IPS DF 4.7 (cell line): ENCODE measurements around the gene ANKRD13A.
"Not testable (repeated sequence)": the region's sequence is repeated elsewhere in the genome, so short reads cannot be mapped to it uniquely, and the experiment has no call there.

ENCODE experiments used
- DNase-seq: peaks from one replicate; pipeline ENCODE4 v3.0.0-alpha.2; 2013; ENCODE audit warnings: low spot score; ENCODE audit errors: extremely low read depth

Gene ANKRD13A

DNA sequence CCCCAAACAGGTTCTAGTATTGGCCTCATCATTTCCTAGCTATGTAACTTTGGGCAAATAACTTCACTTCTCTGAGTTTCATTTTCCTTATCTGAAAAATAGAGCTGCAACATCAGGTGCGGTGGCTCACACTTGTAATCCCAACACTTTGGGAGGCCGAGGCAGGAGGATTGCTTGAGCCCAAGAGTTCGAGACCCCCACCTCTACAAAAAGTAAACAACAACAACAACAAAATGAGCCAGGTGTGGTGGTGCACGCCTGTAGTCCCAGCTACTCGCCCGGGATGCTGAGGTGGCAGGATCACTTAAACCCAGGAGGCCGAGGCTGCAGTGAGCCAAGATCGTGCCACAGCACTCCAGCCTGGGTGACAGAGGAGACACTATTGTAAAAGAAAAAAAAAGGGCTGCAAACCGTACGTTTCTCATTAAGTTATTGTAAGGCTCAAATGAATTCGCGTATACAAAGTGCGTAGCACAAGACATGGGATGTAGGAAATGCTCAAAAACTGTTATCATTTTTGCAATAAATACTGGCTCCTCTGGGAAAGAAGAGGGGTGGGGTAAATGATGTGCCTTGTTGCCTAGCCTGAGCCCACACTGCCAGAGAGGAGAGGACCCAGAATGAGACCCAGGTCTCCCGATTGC, 48.2 kb downstream of the ANKRD13A start:
- no peak for DNase-seq

DNA sequence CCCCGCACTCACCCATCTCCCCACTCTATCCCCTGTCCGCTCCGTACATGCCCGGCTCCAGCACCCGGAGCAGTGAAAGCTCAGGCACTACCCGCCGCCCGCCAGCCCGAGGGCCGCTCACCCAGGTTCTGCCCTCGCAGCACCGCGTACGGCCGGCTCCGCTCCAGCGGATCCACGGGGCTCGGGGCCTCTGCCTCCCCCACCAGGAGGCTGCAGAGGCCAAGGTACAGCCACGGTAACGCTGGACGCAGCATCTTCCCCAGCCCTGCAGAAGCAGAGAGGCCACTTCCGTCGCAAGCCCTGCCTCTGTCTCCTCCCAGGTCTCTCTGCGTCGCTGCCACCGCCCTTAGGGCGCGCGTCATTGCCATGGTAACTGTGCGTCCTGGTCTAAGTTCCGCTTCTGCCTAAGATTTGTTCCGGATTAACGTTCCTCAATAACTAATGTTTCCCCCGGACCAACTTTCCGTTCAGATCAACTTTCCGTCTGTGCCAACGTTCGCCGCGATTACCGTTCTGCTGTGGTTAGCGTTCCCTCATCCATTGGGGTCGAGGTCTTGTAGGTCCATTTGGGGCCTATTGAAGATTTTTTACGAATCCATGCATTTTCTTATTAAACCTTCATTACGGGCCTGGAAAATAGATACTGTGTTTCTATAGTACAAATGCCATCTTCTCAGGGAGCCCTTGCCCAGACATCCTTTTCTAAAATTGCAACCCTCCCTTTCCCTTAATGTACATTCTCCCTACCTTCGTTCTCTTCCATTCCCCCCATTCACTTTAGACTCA, 49.2 kb downstream of the ANKRD13A start, which contains the start of gene C12orf76:
Gene C12orf76 (minus strand): TSS at position 281 of the 786 bp plus-strand sequence. CDS start 27 bp downstream, at position 254.
- DNase-seq: peak; percentile 95

DNA sequence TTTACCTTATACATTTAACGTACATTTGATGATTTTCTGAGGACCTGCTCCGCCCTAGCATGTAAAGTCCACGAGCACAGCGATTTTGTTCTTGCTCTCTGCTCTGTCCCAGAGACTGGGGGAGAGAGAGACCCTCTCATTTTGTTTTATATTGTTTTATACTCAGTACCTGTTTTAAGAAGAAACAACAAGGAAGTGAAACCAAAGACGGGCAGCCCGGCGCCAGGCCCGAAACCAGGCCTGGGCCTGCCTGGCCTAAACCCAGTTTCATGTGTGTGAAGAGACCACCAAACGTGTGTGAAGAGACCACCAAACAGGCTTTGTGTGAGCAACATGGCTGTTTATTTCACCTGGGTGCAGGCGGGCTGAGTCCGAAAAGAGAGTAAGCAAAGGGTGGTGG, 49.8 kb downstream of the ANKRD13A start:
- DNase-seq: not testable (repeated sequence)

DNA sequence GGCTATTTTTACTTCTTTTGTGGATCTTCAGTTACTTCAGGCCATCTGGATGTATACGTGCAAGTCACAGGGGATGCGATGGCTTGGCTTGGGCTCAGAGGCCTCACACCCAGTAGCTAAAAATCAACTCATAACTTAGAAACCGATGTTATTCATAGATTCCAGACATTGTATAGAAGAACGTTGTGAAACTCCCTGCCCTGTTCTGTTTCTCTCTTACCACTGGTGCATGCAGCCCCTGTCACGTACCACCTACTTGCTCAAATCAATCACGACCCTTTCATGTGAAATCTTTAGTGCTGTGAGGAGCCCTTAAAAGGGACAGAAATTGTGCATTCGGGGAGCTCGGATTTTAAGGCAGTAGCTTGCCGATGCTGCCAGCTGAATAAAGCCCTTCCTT, 50.4 kb downstream of the ANKRD13A start:
- not testable (repeated sequence) for DNase-seq

DNA sequence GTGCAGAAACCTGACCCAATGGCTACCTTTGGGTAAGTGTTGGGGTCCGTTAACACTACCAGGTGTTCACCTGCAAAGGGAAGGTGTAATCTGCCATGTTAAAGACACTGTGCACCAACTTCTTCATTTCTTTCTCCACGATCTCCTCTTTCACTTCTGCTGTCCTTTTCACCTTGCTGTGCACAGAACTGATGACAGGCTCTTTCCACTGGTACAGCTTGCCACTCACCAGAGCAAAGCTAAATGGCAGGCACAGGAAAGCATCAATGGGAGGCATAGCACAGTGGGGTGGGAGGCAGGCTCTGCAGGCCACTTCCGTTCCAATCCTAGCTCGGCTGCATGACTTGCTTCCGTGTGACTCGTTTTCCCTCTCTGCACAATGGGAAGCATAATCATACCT, 51.7 kb downstream of the ANKRD13A start:
- DNase-seq: no peak

DNA sequence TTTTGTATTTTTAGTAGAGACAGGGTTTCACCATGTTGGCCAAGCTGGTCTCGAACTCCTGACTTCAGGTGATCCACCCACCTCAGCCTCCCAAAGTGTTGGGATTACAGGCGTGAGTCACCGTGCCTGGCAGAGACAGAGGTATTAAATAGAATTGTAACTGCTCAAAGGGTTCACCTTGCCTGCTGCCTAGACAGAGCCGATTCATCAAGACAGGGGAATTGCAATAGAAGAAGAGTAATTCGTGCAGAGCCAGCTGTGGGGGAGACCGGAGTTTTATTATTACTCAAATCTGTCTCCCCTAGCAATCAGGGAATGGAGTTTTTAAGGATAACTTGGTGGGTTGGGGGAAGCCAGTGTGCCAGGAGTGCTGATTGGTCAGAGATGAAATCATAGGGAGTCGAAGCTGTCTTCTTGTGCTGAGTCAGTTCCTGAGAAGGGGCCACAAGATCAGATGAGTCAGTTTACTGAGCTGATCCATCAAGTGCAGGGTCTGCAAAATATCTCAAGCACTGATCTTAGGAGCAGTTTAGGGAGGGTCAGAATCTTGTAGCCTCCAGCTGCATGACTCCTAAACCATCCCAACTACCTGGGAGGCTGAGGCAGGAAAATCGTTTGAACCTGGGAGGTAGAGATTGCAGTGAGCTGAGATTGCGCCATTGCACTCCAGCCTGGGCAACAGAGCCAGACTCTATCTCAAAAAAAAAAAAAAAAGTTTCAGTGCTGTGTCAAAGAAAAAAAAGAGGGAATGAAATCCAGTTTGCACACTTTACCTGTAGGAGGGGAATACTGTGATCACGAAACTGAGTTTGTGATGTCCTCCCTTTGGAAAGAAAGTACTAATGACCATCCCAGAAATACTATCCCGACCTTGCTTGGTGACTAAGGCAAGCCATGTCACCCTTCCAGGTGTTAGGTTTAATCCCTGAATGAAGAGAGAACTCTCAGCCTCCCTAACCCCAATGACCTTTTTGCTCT, 56.4 kb downstream of the ANKRD13A start:
- not testable (repeated sequence) for DNase-seq

DNA sequence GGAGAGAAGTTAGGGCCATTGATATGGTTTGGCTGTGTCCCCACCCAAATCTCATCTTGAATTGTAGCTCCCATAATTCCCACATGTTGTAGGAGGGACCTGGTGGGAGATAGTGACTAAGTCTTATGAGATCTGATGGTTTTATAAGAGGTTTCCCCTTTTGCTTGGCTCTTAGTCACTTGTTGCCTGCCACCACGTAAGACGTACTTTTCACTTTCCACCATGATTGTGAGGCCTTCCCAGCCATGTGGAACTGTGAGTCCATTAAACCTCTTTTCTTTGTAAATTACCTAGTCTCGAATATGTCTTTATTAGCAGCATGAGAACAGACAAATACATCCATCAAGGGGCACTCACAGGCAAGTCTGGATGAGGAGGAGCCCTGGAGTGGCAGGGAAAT, 57.4 kb downstream of the ANKRD13A start:
- DNase-seq: not testable (repeated sequence)

DNA sequence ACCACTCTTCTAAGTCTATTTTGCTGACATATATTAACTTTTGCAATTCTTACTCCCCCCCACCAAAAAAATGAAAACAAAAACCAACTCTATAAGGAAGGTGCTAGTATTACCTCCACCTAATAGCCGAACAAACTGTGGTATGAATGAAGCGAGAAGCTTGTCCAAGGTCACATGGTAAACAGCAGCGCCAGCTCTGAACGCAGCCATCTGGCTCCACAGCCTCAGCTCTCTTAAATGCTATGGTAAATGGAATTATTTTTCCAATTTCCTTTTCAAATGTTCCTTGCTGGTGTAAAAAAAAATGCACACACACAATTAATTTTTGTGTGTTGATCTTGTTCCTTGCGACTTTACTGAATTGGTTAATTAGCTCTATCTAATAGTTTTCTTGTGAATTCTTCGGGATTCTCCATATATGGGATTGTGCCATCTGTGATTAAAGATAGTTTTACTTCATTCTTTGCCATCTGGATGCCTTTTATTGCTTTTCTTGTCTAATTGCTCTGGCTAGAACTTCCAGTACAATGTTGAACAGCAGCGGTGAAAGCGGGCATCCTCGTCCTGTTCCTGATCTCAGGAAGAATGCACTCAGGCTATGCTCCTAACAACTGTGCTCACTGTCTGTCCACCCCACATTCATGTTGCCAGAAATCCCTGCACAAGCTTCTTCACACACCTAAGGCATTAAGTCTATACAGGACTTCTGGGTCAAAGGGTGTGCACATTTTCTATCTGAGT, 59.8 kb downstream of the ANKRD13A start:
- no peak for DNase-seq

DNA sequence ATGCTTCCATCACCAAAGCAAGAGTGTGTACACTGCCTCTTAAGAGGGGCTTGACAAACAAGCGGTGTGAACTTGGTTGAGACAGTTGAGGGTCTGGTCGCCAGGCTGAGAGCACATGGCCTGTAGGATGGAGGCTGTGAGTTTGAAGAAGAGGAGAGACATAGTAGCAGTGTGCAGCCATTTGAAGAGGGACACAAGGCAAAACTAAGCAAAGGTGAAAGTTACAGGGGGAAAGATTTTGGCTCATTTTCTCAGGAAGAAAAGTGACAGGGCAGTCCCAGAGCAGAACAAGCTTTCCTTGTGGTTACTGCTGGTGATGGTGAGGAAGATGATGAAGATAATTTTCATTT, 60.4 kb downstream of the ANKRD13A start:
- no peak for DNase-seq

DNA sequence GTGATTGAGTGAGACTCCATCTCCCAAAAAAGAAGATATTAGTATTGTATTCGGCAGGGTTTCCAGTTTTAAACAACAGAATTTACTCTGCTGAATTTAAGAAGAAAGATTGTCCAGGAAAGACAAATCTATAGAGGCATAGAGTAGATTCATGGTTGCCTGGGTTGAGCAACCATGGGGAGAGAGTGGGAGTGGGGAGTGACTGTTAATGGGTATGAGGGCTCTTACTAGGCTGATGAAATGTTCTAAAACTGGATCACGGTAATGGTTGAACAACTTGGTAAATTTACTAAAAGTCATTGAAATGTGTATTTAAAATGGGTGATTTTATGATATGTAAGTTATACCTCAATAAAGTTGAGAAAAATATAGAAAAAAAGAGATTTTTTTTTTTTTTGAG, 63.0 kb downstream of the ANKRD13A start:
- no peak for DNase-seq

DNA sequence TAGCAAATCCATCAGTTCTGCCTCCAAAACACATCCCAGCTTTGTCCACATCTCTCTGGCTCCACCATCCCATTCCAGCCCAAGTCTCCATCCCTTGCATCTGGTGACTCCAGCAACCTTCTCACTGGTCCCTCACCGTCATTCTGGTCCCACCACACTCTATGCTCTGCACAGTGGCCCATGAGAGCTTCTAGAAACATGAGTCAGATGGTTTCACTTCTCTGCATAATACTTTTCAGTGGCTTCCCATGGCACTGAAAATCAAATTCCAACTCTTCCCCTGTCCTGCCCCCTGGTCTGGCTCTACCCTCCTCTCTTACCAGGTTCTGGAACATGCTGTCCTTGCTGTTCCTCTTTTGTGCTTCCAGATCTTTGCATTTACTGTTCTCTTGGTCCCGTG, 66.3 kb downstream of the ANKRD13A start:
- DNase-seq: no peak

DNA sequence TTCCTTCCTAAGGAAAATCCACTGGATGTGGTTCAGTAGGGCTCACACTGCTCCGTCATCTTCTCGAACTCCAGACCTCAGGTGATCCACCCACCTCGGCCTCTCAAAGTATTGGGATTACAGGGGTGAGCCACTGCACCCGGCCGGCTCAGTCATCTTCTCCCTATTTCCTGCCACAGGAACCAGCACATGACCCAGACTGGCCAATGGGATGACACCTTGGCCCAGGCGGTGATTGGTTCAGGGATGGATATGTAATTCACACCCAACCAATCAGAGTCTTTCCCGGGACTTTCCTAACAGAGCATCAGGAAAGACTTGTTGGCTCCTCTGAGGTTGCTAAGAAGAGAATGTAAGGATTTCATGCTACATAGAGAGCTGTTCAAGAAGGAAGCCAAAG, 68.3 kb downstream of the ANKRD13A start:
- DNase-seq: no peak

DNA sequence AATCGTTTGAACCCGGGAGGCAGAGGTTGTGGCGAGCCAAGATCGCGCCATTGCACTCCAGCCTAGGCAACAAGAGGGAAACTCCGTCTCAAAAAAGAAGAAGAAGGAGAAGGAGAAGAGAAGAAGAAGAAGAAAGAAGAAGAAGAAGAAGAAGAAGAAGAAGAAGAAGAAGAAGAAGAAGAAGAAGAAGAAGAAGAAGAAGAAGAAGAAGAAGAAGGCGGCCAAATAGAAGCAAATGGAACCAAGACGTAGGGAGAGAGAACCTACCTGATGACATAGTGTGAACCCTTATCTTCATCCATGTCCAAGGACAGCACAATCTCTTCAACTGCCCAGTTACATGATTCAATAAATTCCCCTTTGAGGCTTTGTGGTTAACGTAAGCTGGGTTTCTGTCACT, 68.9 kb downstream of the ANKRD13A start:
- not testable (repeated sequence) for DNase-seq

DNA sequence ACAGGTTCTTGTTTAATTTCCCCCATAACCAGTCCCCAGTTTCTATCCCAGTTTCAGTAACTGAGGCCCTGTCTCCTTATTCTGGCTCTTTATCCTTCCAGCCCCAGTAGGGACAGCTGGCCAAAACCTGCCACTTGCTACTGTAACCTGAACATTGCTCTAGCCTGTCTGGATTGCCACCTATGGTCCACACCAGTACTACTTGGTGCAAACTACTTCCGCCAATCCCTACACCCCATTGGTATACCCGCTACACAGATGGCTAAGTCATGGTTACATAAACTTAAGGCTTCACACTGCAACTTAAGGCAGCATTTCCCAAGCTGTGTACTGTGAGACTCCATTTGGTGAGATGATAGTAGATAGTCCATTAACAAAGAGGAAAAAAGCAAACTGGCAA, 69.4 kb downstream of the ANKRD13A start:
- no peak for DNase-seq

DNA sequence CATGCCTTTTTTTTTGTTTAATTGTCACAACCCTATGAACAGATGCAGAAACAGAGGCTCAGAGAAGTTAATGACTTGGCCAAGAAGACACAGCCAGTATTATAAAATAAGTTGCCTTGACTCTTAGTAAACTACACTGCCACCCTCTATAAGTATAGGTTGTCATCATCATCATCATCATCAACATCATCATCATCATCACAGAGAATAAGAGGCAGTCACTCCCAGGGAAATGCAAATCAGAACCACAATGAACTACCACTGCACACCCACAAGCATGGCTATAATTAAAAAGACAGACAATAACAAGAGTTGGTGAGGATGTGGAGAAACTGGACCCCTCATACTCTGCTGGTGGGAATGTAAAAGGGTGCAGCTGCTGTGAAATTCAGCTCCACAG, 72.3 kb downstream of the ANKRD13A start:
- no peak for DNase-seq

DNA sequence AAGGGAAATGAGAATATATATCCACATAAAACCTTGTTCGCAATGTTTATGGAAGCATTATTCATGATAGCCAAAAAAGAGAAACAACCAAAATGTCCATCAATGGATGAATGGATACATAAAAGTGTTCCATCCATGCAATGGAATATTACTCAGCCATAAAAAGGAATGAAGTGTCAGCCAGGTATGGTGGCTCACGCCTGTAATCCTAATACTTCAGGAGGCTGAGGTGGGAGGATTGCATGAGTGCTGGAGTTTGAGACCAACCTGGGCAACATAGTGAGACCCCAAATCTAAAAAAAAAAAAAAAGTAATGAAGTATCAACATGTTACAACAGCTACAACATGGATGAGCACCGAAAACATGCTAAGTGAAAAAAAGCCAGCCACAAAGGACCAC, 72.7 kb downstream of the ANKRD13A start:
- DNase-seq: no peak

DNA sequence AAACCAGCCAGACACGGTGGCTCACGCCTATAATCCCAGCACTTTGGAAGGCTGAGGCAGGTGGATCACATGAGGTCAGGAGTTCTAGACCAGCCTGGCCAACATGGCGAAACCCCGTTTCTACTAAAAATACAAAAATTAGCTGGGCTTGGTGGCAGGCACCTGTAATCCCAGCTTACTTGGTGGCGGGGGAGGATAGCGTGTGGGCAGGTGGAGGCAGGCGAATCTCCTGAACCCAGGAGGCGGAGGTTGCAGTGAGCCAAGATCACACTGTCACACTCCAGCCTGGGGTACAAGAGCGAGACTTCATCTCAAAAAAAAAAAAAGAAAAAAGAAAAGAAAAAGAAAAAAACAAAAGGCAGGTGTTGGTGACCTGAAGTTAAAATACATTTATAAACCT, 73.4 kb downstream of the ANKRD13A start:
- DNase-seq: not testable (repeated sequence)

DNA sequence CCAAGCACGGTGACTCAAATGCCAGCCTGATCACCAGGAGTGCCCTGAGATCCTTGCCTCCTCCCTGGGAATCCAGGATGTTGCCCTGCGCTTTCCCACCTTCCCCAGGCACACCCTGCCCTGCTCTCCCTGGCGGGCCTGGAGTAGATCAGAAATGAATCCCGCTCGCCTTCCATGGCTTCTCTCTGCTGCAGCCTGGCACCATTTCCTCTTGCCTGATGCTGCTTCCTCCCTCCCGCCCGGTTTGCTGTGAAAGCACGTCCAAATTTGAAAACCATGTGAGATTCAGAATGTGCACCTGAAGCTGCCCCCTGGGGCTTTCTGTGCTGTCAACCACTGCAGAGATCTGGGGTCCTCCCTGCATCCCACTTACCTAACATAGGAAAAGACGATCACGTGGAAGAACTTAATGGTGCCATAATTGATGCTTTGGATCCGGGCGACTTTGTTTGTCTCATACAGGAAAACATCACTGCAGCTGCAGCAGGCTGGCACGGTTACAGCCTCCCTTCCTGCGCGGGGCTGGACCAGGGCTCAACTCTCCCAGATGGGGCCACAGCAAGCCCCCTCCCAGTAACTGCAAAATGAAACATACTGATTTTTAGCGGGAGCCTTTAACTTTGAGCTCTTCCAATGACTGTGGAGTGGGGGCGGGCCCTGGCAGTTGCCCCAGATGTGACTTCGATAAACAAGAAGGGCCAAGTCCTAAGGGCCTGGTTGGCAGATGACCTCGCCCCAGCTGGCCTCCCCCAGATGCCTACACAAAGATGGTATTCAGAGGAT, 74.0 kb downstream of the ANKRD13A start:
- no peak for DNase-seq

DNA sequence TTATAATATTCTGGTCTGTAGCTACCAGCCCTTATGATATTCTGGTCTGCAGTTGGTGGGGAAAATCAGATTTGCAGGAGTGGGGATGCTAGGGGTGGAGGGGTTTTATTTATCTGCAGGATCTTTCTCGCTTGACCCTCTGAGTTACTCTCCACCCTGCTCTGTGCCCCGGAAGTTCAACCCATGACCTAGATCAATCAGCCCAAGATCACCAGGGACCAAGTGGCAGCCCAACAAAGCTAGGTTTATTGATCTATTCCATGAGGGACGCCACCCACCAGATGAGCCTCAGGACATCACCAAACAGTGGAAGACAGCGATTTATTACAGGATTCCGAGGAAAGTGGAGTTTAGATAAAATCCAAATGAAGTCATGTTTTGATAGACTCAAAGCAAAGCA, 74.9 kb downstream of the ANKRD13A start:
- DNase-seq: no peak

DNA sequence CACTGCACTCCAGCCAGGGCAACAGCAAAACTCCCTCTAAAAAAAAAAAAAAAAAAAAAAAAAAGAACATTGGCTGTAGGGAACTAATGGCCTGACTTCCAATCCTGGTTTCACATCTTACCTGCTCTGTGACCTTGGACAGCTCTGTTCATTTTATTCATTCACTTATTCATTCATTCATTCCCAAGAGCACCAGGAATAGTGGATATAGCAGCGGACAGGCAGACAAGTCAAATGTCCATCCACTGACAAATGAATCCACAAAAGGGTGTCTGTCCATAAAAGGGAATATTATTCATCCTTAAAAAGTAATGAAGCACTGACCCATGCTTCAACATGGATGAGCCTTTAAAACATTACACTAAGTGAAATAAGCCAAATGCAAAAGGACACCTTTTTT, 76.7 kb downstream of the ANKRD13A start:
- DNase-seq: no peak
